HG03280 (cell line): ENCODE measurements around the gene TLN1.

ENCODE experiments used
- ATAC-seq: cut with Tn5 transposase; IDR thresholded peaks from one replicate; pipeline ENCODE4 v1.9.1; 2021; ENCODE audit warnings: mild to moderate bottlenecking, moderate library complexity; ENCODE audit not compliant: unreplicated experiment

The TLN1 gene

DNA sequence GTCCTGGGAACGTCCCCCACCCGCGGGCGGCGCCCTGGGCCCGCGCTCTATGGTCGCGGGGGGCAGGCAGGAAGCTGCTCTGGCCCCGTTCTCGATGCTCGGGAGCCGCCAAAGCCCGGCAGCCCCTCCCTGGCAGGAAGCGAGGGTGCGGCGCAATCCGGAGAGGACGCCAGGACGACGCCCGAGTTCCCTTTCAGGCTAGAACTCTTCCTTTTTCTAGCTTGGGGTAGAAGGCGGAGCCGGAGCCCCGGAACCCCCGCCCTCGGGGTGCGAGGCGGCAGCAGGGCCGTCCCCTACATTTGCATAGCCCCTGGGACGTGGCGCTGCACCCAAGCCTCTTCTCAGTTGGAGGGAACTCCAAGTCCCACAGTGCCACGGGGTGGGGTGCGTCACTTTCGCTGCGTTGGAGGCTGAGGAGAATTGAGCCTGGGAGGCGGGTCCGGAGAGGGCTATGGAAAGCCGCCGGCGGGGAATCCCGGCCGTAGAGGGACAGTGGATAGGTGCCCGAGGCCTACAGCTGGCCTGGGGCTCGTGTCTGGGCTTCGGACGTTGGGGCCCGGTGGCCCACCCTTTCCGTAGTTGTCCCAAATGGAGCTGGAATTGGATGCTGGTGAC lies at the start of gene TLN1, which contains the start of gene CREB3:
TSS of gene TLN1 (minus strand) at position 11 of the 615 bp plus-strand sequence. CDS start 6,501 bp downstream, outside the sequence.
TSS of gene CREB3 (plus strand) at position 482 of the 615 bp plus-strand sequence. CDS start at position 589, 107 bp downstream.
- ATAC-seq = peak; percentile 80

DNA sequence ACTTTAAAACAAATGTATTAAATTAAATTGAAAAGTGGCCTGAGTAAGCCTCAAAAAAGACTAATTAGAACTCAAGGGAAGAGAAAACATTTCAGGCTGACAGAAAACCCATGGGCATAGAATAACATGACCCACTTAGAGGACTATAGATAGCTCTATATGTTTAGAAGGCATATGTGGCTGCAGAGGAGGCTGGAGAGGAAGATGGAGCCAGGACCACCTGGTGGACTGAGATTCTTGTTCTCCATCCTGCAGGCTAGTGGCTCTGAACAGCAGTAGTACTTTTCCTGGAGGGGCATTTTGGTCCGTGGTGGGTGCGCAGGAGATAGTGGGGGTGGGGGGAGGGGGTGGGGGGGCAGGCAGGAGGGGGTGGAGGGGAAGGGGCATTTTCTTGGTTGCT lies 49.1 kb upstream of the TLN1 start:
- ATAC-seq = no peak

- ATAC-seq = no peak
Measured at GRCh38 chr9:35778496-35778895, 46.5 kb upstream of the TLN1 start.

DNA sequence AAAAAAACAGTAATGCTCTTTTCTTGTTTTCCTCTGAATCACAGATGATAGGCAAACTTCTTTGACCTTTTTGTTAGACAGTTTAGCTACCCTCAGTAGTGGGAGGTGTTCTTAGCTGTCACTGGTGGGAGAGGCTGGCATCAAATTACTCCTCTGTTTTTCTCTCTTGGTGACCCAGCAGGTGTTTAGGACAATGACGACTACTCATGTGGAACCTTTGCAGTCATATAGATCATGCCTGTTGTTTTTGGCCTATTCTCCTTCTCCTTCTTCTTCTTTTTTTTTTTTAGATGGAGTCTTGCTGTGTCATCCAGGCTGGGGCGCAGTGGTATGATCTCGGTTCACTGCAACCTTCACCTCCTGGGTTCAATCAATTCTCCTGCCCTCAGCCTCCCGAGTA lies 44.0 kb upstream of the TLN1 start:
- ATAC-seq = no peak

- no peak for ATAC-seq
Measured at GRCh38 chr9:35774907-35775635, 43.1 kb upstream of the TLN1 start.

- ATAC-seq = no peak
Measured at GRCh38 chr9:35771943-35772342, 39.9 kb upstream of the TLN1 start.

DNA sequence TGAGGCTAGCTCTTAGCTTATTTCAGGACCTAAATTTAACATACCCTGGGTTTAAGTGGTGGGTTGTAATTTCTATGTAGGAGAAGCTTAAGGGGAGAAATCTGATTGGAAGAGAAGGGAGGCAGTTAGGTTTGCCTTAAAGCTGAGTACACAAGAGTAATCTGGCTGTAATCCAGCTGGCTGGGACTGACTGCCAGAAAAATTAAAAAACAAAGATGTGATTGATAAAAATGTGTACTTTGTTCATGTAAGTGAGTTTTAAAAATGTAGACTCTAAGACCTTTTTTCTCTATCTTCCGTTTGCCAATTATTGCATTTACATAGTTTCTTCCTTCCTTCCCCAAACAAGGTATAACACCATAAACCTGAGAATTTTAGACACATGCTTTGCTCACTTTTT lies 39.5 kb upstream of the TLN1 start:
- no peak for ATAC-seq

DNA sequence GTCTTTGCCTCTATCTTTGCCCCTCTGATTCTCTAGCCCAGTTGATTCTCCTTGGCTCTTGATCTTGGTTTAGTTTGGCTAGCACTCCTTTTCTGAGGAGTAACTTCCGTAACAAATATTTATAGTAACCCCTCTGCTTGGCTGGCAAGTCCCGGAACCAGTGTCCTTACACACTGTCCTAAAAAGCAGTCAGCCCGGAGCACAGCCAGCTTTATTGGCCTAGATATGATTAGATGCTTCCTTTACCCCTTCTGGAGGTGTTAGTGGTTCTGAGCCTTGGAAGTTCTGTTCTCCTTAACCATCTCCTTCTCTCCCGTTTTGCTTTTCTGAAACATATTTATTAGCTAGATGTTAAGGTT lies 39.1 kb upstream of the TLN1 start:
- no peak for ATAC-seq

GRCh38 chr9:35769763-35770162 lies 37.8 kb upstream of the TLN1 start:
- ATAC-seq = no peak

DNA sequence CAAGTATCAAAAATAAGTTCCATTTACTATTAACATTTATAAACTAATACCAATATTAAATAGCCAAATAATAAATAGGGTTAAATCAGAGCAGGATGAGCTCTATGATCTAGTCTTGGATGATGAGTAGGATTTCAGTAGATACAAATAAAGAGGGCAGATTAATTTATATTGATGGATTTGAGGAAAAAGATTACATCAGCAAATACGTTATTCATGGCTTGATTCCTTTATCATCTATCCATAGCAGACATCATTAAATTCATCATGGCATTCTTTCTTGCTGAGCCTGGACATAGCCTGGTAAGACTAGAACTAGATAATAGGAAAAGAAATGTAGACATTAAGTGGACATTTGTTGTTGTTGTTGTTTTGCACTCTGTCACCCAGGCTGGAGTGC lies 35.5 kb upstream of the TLN1 start:
- ATAC-seq = no peak

DNA sequence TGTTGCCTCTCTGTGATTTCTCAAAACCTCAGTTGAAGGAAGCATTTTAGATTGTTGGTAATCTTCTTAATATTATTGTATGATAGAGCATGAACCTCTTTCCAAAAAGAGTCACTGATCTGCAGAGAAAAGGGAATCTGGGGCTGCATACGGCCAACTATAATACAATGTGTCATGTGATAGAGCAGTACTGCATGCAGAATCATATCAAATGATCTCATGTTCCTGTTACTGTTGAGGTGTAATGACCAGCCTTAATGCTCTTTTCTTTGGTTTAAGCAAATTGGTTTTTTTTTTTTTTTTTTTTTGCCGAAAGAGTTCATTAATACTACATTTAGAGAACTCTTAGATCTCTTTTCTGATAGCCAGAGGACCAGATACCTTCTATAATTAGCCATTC lies 35.0 kb upstream of the TLN1 start:
- no peak for ATAC-seq

GRCh38 chr9:35763803-35764202 lies 31.8 kb upstream of the TLN1 start:
- no peak for ATAC-seq

GRCh38 chr9:35763181-35763580 lies 31.2 kb upstream of the TLN1 start:
- ATAC-seq = no peak

- ATAC-seq = no peak
Measured at GRCh38 chr9:35760651-35761050, 28.7 kb upstream of the TLN1 start.

DNA sequence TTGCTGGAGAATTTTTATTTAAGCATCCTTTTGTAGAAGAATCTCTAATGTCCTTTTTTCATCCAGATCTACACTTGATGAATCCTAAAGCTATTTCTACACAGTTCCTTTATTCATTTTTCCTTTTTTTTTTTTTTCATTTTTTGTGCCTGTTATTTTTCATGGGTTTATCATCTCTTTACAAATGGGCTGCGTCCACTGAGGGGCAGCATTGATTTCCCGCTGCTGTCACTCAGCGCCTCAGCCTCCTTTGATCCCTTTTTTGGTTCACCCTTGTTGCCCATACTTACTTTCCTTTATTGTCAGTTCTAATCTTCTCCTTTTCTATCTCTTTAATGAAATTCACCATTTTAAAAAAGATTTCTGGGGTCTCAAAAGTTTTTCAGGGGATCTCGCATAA lies 27.8 kb upstream of the TLN1 start:
- no peak for ATAC-seq

DNA sequence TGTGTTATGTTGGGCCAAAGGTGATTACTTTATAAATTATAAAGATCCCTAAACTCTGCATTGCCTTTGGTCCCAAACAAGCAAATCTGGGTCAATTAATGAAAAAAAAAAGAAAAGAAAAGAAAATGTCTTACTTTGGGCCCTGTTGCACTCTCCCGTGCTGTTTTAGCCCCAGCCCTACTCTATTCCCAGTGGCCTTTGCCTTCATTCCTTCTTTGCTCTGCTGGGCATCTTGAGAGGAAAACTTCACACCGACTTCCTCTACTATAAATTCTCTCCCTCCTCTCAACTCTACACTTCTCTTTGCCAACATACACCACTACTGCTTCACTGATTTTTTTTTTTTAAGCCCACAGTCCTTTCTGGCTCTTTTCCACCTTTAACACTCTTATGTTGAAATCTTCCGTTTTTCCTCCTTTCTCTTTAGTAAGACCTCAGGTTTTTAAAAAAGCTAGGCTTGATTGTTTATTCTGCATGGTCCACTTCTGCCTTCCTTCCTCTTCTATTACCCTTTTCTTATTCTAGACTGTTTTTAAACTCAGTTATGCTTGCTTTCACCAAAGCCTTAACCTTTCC lies 26.6 kb upstream of the TLN1 start:
- ATAC-seq = no peak

DNA sequence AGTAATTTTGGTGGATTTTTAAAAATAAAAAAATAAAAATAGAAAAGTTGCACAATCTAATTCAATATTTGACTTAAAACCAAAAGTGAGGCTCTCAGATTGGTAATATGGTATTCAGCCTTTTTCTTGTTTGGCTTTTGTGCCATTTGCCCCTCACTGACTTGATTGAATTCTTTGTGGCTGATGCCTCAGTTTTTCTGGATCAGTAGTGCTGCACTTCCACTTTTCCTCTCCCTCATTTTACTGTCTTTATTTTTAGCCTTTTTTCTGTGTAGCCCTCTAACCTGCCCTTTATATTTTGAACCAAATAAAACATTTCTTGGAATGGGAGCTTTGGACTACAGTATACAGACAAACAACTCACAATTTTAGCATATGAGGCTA lies 25.9 kb upstream of the TLN1 start:
- ATAC-seq = no peak

DNA sequence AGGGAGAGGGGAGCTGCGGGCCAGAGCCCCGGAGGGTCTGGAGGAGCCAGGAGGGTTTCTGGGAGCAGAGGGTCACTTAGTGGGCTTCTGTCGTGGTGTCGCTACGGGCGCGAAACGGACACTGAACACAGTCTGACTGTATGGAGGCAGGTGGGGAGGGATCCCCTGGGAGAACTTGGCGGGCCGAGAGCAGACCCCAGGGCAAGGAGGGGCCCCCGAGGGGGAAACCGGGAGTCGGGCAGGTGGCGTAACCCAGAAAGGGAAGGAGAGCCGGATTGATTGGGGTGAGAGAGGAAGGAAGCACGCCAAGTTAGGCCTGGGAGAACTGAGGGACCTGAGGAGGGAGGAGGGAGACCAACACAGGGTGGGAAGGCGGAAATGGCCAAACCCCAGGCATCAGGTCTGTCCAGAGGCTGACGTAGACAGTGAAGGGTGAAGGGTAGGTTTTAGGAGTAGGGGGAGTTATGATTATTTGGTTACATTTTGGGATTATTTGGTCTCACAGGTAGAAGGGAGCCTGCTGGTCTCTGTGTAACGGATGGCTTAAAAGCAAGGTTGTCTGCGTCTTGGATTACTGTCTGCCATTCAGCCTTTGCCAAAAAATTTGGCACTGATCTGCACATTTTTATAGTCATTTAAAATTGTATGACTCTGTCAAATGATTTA lies 25.4 kb upstream of the TLN1 start:
- ATAC-seq = peak; percentile 33

DNA sequence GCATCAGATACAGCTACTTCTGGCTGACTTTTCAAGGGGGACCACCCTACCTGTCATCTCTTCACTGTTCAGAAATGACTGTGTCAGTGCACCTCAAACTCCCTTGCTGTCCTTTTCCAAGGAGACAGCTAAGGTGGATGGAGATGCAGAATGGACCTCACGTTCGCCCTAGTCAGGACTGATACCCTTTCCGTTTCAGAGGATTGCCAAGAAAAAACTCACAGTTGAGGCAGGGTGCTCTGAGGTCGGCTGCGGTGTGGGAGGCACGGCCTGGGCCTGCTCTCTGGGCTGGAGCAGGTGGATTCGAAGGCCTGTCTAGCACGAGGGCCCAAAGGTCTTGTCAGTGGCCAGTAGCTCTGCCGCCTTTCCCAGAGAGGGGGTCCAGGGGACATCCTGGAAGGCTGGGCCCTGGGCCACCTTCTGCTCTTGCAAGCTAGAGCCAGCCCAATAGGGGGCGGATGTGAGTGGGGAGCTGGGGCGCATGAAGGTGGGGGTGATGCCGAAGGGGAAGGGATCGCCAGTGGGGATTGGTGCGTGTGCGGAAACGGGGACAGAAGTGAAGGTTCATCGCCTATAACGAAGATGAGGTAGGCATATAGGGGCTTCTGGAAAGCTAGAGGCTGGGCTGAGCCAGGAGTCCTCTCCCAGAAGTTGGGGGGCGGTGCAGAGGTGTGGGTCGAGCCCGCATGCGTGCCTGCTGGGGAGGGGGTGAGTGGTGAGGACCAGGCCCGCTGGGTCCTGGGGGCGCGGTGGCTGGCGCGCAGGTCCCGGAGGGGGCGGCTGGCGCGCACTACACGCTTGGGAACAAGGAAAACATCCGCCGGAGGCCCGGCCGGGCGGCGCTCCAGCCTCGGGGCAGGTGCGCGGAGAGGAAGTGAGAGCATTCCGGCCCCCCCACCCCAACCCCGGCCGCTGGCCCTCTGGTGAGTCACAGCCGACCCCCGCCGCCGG lies 24.6 kb upstream of the TLN1 start:
- ATAC-seq = peak; percentile 58

DNA sequence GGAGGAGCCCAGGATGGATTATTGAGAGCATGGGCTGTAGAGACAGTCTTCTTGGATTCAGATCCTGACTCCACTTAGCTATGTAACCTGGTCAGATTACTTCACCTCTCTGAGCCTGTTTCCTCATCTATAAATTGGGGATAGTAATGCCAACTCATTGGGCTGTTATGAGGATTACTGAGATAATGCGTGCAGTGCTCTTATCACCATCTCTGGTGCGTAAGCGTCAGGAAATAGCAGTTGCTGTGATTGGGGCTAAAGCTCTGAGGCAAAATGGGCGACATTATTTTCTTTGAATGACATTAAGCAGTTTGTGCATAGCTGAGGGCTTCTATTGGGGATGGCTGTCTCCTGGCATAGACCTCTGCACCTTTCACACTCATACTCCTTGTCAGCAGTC lies 23.1 kb upstream of the TLN1 start:
- ATAC-seq = no peak

DNA sequence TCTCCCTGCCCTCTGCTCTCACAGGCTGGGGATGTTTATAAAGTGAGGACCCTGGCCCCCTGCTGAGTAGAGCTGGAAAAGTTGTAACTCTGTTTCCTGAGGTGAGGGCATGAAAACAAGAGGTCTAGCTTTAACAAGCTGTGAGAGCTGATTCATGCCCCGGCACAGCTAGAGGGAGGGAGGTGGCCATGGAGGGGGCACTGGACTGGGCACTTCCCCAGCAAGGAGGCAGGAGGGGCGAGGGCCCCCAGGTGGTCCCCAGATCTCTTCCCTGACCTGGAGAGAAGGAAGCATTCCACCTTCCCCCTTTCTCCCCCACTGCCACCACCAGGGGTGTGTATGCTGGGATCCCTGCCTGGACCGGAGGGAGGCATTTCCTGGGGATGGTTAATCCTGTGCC lies 22.3 kb upstream of the TLN1 start, which contains the start of gene MSMP:
TSS of gene MSMP (minus strand) at position 13 of the 400 bp plus-strand sequence. CDS start 147 bp downstream, outside the sequence.
- no peak for ATAC-seq
